LNCAP (cell line): Measurements from ENCODE around the gene FBH1.

Experiments
- TF ChIP-seq, protein P1 (sequence below): fragments of 450-650 bp; IDR thresholded peaks from 2 replicates; pipeline ENCODE4 v1.5.1; 2017; ENCODE audit warnings: mild to moderate bottlenecking

Gene FBH1

DNA sequence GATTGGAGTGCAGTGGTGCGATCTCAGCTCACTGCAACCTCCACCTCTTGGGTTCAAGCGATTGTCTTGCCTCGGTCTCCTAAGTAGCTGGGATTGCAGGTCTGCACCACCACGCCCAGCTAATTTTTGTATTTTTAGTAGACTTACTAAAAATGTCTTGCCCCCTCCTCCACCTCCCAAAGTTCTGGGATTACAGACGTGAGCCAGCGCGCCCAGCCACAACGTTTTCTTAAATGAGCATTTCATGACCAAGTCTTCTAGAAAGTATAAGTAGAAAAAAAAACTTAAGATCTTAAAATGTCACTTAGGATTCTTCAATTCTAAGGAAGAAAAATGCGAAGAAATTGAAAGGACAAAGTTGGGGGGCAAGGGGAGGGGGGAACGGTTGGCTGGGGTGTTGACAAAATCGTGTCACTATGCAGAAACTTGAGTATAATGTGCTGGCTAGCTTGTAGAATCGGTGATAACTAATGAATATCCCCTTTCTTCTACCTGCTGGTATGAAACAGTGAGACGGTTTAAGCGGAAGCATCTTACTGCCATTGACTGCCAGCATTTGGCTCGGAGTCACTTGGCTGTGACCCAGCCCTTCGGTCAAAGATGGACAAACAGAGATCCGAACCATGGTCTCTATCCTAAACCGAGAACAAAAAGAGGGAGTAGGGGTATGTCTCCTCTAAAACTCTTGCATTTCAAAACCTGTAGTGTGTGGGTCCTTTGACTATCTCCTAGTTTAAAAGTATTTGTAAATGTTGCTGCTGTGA lies 12.7 kb downstream of the FBH1 start:
- TF ChIP-seq, protein P1, sequence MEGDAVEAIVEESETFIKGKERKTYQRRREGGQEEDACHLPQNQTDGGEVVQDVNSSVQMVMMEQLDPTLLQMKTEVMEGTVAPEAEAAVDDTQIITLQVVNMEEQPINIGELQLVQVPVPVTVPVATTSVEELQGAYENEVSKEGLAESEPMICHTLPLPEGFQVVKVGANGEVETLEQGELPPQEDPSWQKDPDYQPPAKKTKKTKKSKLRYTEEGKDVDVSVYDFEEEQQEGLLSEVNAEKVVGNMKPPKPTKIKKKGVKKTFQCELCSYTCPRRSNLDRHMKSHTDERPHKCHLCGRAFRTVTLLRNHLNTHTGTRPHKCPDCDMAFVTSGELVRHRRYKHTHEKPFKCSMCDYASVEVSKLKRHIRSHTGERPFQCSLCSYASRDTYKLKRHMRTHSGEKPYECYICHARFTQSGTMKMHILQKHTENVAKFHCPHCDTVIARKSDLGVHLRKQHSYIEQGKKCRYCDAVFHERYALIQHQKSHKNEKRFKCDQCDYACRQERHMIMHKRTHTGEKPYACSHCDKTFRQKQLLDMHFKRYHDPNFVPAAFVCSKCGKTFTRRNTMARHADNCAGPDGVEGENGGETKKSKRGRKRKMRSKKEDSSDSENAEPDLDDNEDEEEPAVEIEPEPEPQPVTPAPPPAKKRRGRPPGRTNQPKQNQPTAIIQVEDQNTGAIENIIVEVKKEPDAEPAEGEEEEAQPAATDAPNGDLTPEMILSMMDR = no peak

DNA sequence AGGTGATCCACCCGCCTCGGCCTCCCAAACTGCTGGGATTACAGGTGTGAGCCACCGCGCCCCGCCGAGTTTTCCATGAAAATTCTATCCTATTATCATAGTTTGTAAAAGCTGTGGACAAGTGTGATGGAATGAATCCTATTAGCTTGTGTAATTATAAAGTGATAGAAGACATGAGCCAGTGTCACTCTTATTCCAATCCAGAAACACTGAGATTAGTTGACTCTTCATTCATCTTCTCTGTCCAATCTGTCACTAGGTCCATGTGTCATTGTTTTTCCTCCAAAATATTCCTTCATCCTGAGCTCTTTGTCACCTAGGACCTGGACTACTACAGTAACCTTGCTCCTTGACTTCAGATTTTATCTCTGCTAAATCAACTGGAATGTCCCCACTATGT lies 13.5 kb downstream of the FBH1 start:
- TF ChIP-seq, protein P1 = no peak

DNA sequence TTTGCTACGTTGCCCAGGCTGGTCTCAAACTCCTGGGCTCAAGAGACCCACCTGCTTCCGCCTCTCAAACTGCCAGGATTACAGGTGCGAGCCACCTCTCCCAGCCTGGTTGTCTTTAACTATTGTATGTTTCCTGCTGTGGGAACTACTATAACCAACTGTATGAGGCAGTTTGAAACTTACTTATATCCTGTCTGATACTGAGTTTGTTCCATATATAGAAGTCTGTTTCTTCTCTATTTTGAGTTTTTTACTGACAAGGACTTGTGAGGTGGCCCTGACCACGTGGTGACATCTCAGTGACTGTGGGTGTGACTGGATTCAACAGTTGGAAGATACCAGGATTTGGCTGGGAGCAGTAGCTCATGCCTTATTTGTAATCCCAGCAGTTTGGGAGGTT lies 14.2 kb downstream of the FBH1 start:
- TF ChIP-seq, protein P1 = no peak

DNA sequence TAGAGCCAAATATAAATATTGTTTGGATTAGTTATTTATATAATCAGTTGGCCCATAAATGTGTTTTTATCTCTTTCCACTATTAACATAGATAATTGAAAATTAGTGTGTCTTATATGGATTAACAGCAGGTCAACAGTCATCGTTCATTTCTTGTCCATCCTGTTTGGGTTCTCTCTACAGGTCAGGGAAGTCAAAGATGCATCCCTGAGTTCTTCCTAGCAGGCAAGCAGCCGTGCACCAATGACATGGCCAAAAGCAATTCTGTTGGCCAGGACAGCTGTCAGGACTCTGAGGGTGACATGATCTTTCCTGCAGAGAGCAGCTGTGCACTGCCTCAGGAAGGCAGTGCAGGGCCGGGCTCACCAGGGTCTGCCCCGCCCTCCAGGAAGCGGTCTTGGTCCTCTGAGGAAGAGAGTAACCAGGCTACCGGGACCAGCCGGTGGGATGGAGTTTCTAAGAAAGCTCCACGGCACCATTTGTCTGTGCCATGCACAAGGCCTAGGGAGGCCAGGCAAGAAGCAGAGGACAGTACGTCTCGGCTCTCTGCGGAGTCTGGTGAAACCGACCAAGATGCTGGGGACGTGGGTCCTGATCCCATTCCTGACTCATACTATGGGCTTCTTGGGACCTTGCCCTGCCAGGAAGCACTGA lies 15.9 kb downstream of the FBH1 start:
- TF ChIP-seq, protein P1 = no peak

DNA sequence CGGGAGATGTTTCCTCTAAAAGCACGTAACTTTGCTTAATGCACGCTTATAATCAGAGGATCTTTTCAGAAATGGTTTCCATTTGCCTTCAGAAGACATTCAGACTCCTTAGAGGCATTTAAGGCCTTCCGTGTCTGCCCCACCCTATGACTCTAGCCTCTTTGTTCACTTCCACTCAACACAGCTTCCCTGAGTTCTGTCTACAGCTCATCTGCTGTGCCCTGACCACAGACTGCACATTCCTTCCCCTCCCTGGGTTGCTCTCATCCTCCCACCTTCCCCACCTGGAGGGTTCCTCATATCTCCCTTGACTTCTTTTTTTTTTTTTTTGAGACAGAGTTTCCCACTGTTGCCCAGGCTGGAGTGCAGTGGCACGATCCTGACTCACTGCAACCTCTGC lies 16.6 kb downstream of the FBH1 start:
- TF ChIP-seq, protein P1 = no peak

DNA sequence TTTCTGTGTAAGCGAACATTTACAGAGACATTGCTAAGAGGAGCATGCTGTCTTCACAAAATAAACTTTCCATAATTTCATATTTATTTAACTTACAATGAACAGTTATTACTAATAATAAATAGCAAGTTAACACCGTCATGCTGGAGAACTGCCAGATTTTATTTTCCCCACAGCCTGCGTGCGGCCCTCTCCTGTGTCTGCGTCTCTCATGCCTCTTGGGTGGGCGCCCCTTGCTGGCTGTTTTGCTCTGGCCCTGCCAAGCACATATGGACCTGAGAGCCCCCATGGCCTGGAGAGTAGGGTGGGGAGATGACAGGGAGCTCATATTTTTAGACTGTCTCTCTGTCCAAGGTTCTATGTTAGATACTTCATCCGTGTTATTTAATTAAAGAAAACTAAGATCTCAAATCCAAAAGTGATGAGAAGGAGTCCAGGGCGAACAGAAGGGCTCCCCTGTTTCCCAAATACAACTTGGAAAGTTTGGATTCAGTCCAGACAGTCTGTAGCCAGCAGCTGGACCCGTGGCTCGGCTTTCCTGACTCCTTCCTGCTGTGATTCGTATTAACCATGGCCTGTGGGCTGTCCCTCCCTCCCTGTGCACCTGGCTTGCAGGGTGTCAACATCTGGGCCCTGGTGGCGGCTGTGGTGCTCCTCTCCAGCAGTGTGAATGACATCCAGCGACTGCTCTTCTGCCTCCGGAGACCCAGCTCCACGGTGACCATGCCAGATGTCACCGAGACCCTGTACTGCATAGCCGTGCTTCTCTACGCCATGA lies 20.5 kb downstream of the FBH1 start:
- TF ChIP-seq, protein P1 = no peak

DNA sequence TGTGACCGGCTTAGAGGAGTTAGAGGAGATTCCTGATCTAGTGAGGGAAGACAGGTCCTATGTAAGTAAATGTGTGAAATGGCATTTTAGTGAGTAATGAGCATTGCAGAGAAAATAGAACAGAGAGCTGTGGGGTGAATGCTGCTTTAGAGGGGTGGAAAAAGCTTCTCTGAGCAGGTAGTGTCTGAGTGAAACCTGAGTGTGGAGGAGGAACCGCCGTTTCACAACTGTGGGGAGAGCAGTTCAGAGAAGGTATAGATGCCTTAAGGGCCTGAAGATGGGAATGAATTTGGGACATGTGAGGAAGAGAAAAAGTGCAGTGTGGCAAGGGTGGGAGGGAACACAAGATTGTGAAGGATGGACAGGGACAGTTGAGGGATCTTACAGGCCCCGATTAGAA lies 21.6 kb downstream of the FBH1 start:
- TF ChIP-seq, protein P1 = no peak
